ENCODE results near the gene TCF12. TPM values are rescaled to one million over a fixed set of nuclear protein-coding genes. Genes with fewer than 3 reads are reported as not detected.

TCF12 gene
- total RNA-seq, 1 donor from 2014 or later: 84.6 TPM

DNA sequence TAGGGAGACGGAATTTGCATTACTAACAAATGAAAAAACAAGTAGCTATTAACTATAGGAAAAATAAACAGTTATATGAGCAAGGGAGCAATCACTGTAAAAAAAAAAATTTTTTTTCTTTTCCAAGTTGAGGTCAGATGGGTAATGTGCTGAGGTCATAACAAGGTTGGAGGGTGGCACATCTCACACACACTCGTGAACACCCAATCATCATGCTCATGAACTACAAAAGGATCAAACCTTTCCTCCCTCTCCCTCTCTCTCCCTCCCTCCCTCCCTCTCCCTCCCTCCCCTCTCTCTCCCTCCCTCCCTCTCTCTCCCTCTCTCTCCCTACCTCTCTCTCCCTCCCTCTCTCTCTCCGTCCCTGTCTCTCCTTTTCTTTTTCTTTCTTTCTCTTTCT, 360.0 kb downstream of the TCF12 start:
- DNase-seq (ENCODE audit: low read depth): no peak
- TF ChIP-seq, protein P1, sequence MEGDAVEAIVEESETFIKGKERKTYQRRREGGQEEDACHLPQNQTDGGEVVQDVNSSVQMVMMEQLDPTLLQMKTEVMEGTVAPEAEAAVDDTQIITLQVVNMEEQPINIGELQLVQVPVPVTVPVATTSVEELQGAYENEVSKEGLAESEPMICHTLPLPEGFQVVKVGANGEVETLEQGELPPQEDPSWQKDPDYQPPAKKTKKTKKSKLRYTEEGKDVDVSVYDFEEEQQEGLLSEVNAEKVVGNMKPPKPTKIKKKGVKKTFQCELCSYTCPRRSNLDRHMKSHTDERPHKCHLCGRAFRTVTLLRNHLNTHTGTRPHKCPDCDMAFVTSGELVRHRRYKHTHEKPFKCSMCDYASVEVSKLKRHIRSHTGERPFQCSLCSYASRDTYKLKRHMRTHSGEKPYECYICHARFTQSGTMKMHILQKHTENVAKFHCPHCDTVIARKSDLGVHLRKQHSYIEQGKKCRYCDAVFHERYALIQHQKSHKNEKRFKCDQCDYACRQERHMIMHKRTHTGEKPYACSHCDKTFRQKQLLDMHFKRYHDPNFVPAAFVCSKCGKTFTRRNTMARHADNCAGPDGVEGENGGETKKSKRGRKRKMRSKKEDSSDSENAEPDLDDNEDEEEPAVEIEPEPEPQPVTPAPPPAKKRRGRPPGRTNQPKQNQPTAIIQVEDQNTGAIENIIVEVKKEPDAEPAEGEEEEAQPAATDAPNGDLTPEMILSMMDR (IDR thresholded peaks at IDR 0.05; ENCODE audit: insufficient read depth, low read length, poor library complexity, severe bottlenecking): no peak
- H3K36me3 ChIP-seq (ENCODE audit: control insufficient read depth, insufficient read depth, low read length): no peaks in the 10 kb centered on the region
- no peaks in the 10 kb centered on the region for H3K27me3 ChIP-seq (ENCODE audit: control insufficient read depth, insufficient read depth, low read length)
- H3K4me3 ChIP-seq (ENCODE audit: low read depth, low read length): no peak overlapping the region

DNA sequence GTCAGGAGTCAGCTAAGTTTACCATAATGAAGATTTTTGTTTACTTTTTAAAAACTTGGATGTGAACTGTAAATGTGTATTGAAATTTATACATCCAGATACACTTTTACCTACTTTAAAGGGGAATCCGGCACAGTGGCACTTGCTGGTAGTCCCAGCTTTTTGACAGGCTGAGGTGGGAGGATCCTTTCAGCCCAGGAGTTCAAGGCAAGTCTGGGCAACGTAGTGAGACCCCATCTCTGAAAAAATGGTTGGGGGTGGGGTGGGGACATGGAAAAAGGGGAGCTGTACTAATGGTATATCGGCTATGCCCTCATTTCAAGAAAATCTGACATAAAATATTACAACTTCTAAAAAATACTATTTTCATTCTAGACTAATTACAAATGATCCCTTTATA, 362.0 kb downstream of the TCF12 start:
- H3K27me3 ChIP-seq (ENCODE audit: control insufficient read depth, insufficient read depth, low read length): no peaks in the 10 kb centered on the region
- H3K4me3 ChIP-seq (ENCODE audit: low read depth, low read length): no peak overlapping the region
- DNase-seq (ENCODE audit: low read depth): no peak
- no peaks in the 10 kb centered on the region for H3K36me3 ChIP-seq (ENCODE audit: control insufficient read depth, insufficient read depth, low read length)
- TF ChIP-seq, protein P1 (IDR thresholded peaks at IDR 0.05; ENCODE audit: insufficient read depth, low read length, poor library complexity, severe bottlenecking): no peak

DNA sequence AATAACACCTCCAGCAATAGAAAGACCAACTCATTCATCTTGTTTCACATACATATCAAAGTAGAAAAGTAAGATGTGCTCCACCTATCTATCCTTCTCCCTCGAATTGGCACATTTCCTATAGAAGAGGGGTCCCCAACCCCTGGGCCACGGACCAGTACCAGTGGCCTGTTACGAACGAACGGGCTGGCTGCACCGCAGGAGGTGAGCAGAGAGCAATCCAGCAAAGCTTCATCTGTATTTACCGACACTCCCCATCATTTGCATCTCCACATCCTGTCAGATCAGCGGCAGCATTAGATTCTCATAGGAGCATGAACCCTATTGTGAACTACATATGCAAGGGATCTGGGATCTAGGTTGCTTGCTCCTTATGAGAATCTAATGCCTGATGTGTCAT, 362.9 kb downstream of the TCF12 start:
- TF ChIP-seq, protein P1 (IDR thresholded peaks at IDR 0.05; ENCODE audit: insufficient read depth, low read length, poor library complexity, severe bottlenecking): no peak
- H3K27me3 ChIP-seq (ENCODE audit: control insufficient read depth, insufficient read depth, low read length): no peaks in the 10 kb centered on the region
- no peak for DNase-seq (ENCODE audit: low read depth)
- no peak overlapping the region for H3K4me3 ChIP-seq (ENCODE audit: low read depth, low read length)
- H3K36me3 ChIP-seq (ENCODE audit: control insufficient read depth, insufficient read depth, low read length): no peaks in the 10 kb centered on the region

DNA sequence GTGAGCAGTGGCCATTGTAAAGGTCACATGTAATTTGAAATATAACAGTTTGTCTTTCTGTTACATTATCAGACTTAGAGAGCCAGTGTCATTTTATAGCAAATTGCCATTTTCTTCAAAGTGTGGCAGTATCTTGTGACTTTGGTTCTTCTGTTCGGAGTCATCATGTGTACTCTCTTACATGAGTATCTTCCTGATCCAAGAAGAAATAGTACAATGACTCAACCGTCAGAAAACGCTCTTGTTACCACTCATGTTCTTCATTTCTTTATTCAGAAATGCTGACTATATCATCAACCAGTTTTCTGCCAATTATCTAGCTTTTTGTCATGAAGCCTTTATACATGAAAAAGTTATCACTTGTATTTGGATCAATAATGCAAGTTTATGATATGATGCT, 364.2 kb downstream of the TCF12 start:
- Histone ChIP-seq H3K27me3 (ENCODE audit: control insufficient read depth, insufficient read depth, low read length) (no peaks in the 10 kb centered on the region), H3K36me3 (ENCODE audit: control insufficient read depth, insufficient read depth, low read length) (no peaks in the 10 kb centered on the region), H3K4me3 (ENCODE audit: low read depth, low read length) (no peak overlapping the region)
- TF ChIP-seq, protein P1 (IDR thresholded peaks at IDR 0.05; ENCODE audit: insufficient read depth, low read length, poor library complexity, severe bottlenecking): no peak
- DNase-seq (ENCODE audit: low read depth): no peak

DNA sequence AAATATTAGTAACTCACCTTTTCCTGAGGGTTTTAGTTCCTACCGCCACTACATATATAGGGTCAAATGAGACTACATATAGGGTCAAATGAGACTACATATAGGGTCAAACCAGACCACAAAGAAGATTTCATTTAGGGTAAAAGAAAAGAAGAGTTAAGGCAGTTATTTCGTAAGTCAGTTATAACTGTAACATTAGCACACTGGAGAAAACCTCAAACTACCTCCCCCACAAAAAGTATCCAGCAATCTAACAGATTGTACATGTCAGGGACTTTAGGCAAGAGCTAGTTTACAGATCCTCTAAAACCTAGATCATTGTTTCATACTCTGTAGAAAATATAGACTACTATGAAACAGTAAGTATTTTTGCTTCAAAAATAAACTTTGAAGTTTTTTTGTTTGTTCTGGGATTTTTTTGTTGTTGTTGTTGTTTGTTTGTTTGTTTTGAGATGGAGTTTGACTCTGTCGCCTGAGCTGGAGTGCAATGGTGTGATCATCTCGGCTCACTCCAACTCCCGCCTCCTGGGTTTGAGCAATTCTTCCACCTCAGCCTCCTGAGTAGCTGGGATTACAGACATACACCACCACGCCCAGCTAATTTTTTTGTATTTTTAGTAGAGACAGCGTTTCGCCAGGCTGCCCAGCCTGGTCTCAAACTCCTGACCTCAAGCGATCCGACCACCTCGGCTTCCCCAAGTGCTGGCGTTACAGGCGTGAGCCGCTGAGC, 365.5 kb downstream of the TCF12 start:
- no peaks in the 10 kb centered on the region for H3K27me3 ChIP-seq (ENCODE audit: control insufficient read depth, insufficient read depth, low read length)
- no peaks in the 10 kb centered on the region for H3K36me3 ChIP-seq (ENCODE audit: control insufficient read depth, insufficient read depth, low read length)
- TF ChIP-seq, protein P1 (IDR thresholded peaks at IDR 0.05; ENCODE audit: insufficient read depth, low read length, poor library complexity, severe bottlenecking): no peak

DNA sequence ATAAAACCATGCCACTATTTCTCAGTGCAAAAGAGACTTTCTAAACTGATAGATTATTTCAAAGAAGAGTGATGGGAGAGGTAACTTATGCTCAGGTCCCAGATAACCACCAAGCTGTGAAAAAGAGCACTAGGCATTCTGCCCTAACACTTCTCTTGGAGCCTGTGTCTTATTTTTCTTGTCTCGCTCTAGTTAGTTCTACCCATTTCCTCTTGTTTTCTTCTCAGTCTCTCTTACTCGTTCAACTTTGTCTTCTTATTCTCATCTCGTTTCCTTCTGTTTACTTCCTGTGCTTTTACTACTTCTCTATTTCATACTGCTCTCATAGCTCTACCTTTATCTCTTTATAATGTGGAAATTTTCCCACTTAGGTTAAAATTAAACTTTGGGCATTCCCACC, 366.1 kb downstream of the TCF12 start:
- TF ChIP-seq, protein P1 (IDR thresholded peaks at IDR 0.05; ENCODE audit: insufficient read depth, low read length, poor library complexity, severe bottlenecking): no peak
- H3K36me3 ChIP-seq (ENCODE audit: control insufficient read depth, insufficient read depth, low read length): no peaks in the 10 kb centered on the region
- no peak for DNase-seq (ENCODE audit: low read depth)
- H3K4me3 ChIP-seq (ENCODE audit: low read depth, low read length): no peak overlapping the region
- H3K27me3 ChIP-seq (ENCODE audit: control insufficient read depth, insufficient read depth, low read length): no peaks in the 10 kb centered on the region

More for the DNA sequence above, 365.5 kb downstream of the TCF12 start:
- no peak for DNase-seq (ENCODE audit: low read depth)
- H3K4me3 ChIP-seq (ENCODE audit: low read depth, low read length): no peak overlapping the region

All from kidney epithelial cell (primary cell).